PC-3 (cell line): ENCODE measurements around the gene GRM6. TPM values are rescaled to one million over a fixed set of nuclear protein-coding genes. Genes with fewer than 3 reads are reported as not detected.

ENCODE experiments used
- ATAC-seq: fragments of 200-7000 bp; cut with Tn5 transposase; 2 replicates; pipeline ENCODE4 v1.9.1; 2020; ENCODE audit warnings: mild to moderate bottlenecking, moderate library complexity
- BruUV-seq: library from RNA; stranded (reverse); fragments of 400-500 nt; replicated peaks from 2 replicates; lab custom pipeline; 2021; lab: Mats Ljungman, UMichigan
- CTCF ChIA-PET: fragments of 300-600 bp; sonication (Branson Sonifier 250); formaldehyde crosslinking; loops from one replicate; lab custom pipeline; 2022; ENCODE audit warnings: antibody characterized with exemption; lab: Charles Lee
- POLR2A ChIA-PET: fragments of 300-600 bp; sonication (Branson Sonifier 250); formaldehyde crosslinking; loops from one replicate; lab custom pipeline; 2022; ENCODE audit warnings: antibody characterized with exemption; ENCODE audit not compliant: unreplicated experiment; lab: Charles Lee
- DNase-seq: peaks from one replicate; pipeline ENCODE4 v3.0.0-alpha.2; 2015
- H2AFZ ChIP-seq: fragments of 300-600 bp; sonication (generic); 2 replicates; pipeline ENCODE4 v1.6.0; 2016; ENCODE audit warnings: antibody characterized with exemption, low read length
- H3F3A ChIP-seq: fragments of 300-600 bp; sonication (generic); one replicate; pipeline ENCODE4 v1.6.0; 2017; ENCODE audit warnings: antibody characterized with exemption, low read length, control low read depth, mild to moderate bottlenecking; ENCODE audit not compliant: unreplicated experiment
- H3K27ac ChIP-seq: fragments of 300-600 bp; sonication (generic); 2 replicates; pipeline ENCODE4 v1.5.1; 2016; ENCODE audit warnings: mild to moderate bottlenecking, low read length
- H3K27me3 ChIP-seq: fragments of 300-600 bp; sonication (generic); 2 replicates; pipeline ENCODE4 v1.6.1; 2016; ENCODE audit warnings: low read length, mixed read lengths
- H3K36me3 ChIP-seq: fragments of 300-600 bp; sonication (generic); 2 replicates; pipeline ENCODE4 v1.6.1; 2016; ENCODE audit warnings: low read depth, mixed run types, low read length, mixed read lengths
- H3K4me1 ChIP-seq: fragments of 300-600 bp; sonication (generic); 2 replicates; pipeline ENCODE4 v1.5.1; 2016; ENCODE audit warnings: low read length; ENCODE audit not compliant: insufficient read depth
- H3K4me2 ChIP-seq: fragments of 300-600 bp; sonication (generic); 2 replicates; pipeline ENCODE4 v1.6.0; 2016; ENCODE audit warnings: low read length
- H3K4me3 ChIP-seq: fragments of 300-600 bp; sonication (generic); 2 replicates; pipeline ENCODE4 v1.5.1; 2016; ENCODE audit warnings: mild to moderate bottlenecking, low read length, mixed read lengths
- H3K79me2 ChIP-seq: fragments of 300-600 bp; sonication (generic); 2 replicates; pipeline ENCODE4 v1.6.1; 2017; ENCODE audit warnings: low read length, mixed read lengths
- H3K9ac ChIP-seq: fragments of 300-600 bp; sonication (generic); 2 replicates; pipeline ENCODE4 v1.6.0; 2016; ENCODE audit warnings: mild to moderate bottlenecking, low read length
- H3K9me2 ChIP-seq: fragments of 300-600 bp; sonication (generic); replicated peaks from 2 replicates; pipeline ENCODE4 v1.6.1; 2016; ENCODE audit warnings: mixed run types, low read length, mixed read lengths
- H3K9me3 ChIP-seq: fragments of 300-600 bp; sonication (generic); 2 replicates; pipeline ENCODE4 v1.6.1; 2016; ENCODE audit warnings: low read length, mixed read lengths
- H4K20me1 ChIP-seq: fragments of 300-600 bp; sonication (generic); 2 replicates; pipeline ENCODE4 v1.6.1; 2016; ENCODE audit warnings: low read length, mixed read lengths
- EZH2 ChIP-seq: fragments of 300-600 bp; sonication (generic); IDR thresholded peaks from one replicate; pipeline ENCODE4 v1.6.1; 2017; ENCODE audit warnings: antibody characterized with exemption, mild to moderate bottlenecking, low read length; ENCODE audit not compliant: unreplicated experiment
- EZH2phosphoT487 ChIP-seq: fragments of 300-600 bp; sonication (generic); IDR thresholded peaks from 2 replicates; pipeline ENCODE4 v1.6.1; 2018; ENCODE audit warnings: mild to moderate bottlenecking, antibody characterized with exemption, low read length, borderline replicate concordance
- intact Hi-C: fragments of 100-400 bp; cut with micrococcal nuclease; formaldehyde crosslinking; loops from 2 replicates; pipeline ENCODE4 v1.9.0; 2023
- total RNA-seq: library from RNA; depleted of rRNA; stranded (reverse); fragments of >200 nt; gene quantifications from 2 replicates; pipeline ENCODE4 v1.2.3, GENCODE V29; 2014
- TF ChIP-seq, protein P1 (sequence below): fragments of 300-600 bp; sonication (generic); conservative IDR thresholded peaks from 2 replicates; pipeline ENCODE4 v1.5.1; 2017; ENCODE audit warnings: antibody characterized with exemption, low read depth, mild to moderate bottlenecking, low read length

GRM6 gene
- total RNA-seq, 1 experiment from 2014 or later, result not detected

DNA sequence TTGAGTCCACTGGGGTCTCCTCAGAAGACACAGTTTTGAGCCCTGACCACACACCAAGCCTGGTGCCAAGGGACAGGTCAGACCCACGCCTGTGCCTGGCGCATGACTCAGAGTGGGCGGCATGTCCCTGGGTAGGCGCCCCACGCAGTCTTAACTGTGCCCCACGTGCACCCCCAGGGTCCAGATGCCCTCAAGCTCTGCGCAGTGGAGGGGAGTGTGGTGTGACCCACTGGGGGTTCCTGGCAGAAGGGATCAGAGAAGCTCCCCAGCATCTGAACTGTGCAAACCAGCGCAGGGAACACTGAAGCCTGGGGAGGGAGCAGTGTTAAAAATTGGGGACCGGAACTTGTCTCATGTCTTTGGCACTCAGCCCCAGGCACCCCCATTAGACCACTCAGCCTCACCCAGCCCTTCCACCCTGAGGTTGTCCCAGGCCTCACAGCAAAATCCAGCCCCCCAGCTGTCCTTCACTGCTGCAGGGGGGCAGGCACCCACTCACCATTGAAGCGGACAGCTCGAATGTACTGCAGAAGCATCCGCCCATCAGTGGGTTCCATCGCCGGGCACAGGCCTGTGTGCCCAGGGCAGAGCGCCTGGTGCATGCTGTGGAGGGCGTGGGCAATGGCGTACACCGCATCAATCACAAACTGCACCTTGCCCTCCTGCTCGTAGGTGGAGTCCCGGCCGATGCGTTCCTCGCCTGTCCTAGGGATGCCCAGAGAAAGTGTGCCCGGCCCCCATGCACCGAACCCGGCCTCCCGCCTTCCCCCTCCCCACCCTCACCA is 6.5 kb downstream of the GRM6 start:
- Histone ChIP-seq H3K4me1 (no peaks in the 10 kb centered on the region), H3K4me3 (no peak overlapping the region), H4K20me1 (no peaks in the 10 kb centered on the region), H3K27me3 (no peaks in the 10 kb centered on the region), H3K9me2 (no peaks in the 10 kb centered on the region), H3K27ac (no peak overlapping the region), H2AFZ (no peak overlapping the region), H3K9me3 (no peaks in the 10 kb centered on the region; the same call in 1 of the 2 replicates), H3K4me2 (no peak overlapping the region), H3F3A (no peaks in the 10 kb centered on the region), H3K9ac (no peak overlapping the region), H3K36me3 (no peaks in the 10 kb centered on the region), H3K79me2 (no peaks in the 10 kb centered on the region)
- CTCF ChIA-PET, result no interaction called here
- TF ChIP-seq EZH2 (no peak), EZH2phosphoT487 (no peak)
- TF ChIP-seq, protein P1, sequence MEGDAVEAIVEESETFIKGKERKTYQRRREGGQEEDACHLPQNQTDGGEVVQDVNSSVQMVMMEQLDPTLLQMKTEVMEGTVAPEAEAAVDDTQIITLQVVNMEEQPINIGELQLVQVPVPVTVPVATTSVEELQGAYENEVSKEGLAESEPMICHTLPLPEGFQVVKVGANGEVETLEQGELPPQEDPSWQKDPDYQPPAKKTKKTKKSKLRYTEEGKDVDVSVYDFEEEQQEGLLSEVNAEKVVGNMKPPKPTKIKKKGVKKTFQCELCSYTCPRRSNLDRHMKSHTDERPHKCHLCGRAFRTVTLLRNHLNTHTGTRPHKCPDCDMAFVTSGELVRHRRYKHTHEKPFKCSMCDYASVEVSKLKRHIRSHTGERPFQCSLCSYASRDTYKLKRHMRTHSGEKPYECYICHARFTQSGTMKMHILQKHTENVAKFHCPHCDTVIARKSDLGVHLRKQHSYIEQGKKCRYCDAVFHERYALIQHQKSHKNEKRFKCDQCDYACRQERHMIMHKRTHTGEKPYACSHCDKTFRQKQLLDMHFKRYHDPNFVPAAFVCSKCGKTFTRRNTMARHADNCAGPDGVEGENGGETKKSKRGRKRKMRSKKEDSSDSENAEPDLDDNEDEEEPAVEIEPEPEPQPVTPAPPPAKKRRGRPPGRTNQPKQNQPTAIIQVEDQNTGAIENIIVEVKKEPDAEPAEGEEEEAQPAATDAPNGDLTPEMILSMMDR, result no peak
- intact Hi-C loops, result no loop called here
- ATAC-seq (no peak), DNase-seq (no peak)
- POLR2A ChIA-PET, result no interaction called here
- no TSS peak for BruUV-seq

DNA sequence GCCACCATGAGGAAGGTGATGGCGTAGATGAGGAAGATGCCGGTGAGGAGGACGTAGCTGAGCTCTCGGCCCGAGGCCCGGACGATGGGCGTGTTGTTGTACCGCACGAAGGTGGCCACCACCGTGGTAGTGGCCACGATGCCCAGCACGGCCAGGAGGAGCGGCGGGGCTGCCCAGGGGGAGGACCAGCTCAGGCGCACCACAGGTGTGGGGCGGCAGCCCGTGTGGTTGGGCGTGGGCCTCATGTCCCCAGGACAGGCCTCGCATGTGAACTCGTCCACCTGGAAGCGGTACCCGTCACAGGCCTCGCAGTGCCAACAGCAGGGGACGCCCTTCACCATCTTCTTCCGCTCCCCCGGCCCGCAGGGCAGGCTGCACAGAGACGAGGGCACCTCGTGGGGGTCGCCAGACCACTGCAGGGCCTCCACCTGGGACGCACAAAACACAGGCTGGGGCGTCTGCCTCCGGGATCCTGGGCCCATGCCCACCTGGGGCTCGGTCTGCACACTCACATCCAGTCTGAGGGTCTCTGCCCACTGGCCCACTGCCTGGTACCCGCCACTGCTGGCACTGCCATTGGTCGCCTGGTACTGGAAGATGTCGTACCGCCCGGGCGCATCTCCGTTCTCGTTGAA is 8.7 kb downstream of the GRM6 start:
- intact Hi-C loops, result no loop called here
- Histone ChIP-seq H4K20me1 (no peaks in the 10 kb centered on the region), H3K4me1 (no peaks in the 10 kb centered on the region), H3K27ac (no peak overlapping the region), H3K9me3 (peaks cover 13% of the 10 kb centered on the region; the same call in 1 of the 2 replicates), H3K36me3 (no peaks in the 10 kb centered on the region), H3K9me2 (no peaks in the 10 kb centered on the region), H3K79me2 (no peaks in the 10 kb centered on the region), H3K9ac (no peak overlapping the region), H2AFZ (no peak overlapping the region), H3K27me3 (no peaks in the 10 kb centered on the region), H3K4me3 (no peak overlapping the region), H3K4me2 (no peak overlapping the region), H3F3A (no peaks in the 10 kb centered on the region)
- DNase-seq (no peak), ATAC-seq (no peak)
- CTCF ChIA-PET, result no interaction called here
- no peak for TF ChIP-seq EZH2phosphoT487
- TF ChIP-seq, protein P1, result no peak
- no peak for TF ChIP-seq EZH2
- POLR2A ChIA-PET, result no interaction called here
- BruUV-seq, result no TSS peak
